OCI-LY7 (cell line): ENCODE measurements around the gene GARIN5B. TPM values are rescaled to one million over a fixed set of nuclear protein-coding genes. Genes with fewer than 3 reads are reported as not detected.

Experiments used
- BruUV-seq: library from RNA; stranded (reverse); fragments of 400-500 nt; replicated peaks from 2 replicates; lab custom pipeline; 2021; lab: Mats Ljungman, UMichigan
- CTCF ChIA-PET: fragments of 300-600 bp; sonication (Branson Sonifier 250); formaldehyde crosslinking; loops from one replicate; lab custom pipeline; 2022; ENCODE audit warnings: antibody characterized with exemption; ENCODE audit not compliant: unreplicated experiment; lab: Charles Lee
- POLR2A ChIA-PET: fragments of 300-600 bp; sonication (Branson Sonifier 250); formaldehyde crosslinking; loops from one replicate; lab custom pipeline; 2022; ENCODE audit warnings: antibody characterized with exemption; lab: Charles Lee
- DNase-seq: peaks from one replicate; pipeline ENCODE4 v3.0.0-alpha.2; 2015; ENCODE audit warnings: low spot score
- H2AFZ ChIP-seq: fragments of 200-600 bp; sonication (generic), shearing (Covaris generic); 2 replicates; pipeline ENCODE4 v1.6.1; 2014; ENCODE audit warnings: mild to moderate bottlenecking, antibody characterized with exemption, low read length, moderate library complexity
- H3K27ac ChIP-seq: fragments of 200-600 bp; sonication (generic); 2 replicates; pipeline ENCODE4 v1.5.1; 2014; ENCODE audit warnings: mixed run types, low read depth, mild to moderate bottlenecking, moderate library complexity, low read length, inconsistent platforms; ENCODE audit not compliant: poor library complexity, severe bottlenecking
- H3K36me3 ChIP-seq: fragments of 200-600 bp; sonication (generic); 2 replicates; pipeline ENCODE4 v1.6.1; 2014; ENCODE audit warnings: mild to moderate bottlenecking, antibody characterized with exemption, low read length, moderate library complexity, mixed read lengths; ENCODE audit not compliant: insufficient read depth
- H3K4me1 ChIP-seq: fragments of 200-600 bp; sonication (generic); 2 replicates; pipeline ENCODE4 v1.5.1; 2014; ENCODE audit warnings: mild to moderate bottlenecking, low read length; ENCODE audit not compliant: insufficient read depth, poor library complexity, severe bottlenecking
- H3K4me2 ChIP-seq: fragments of 200-600 bp; sonication (generic); 2 replicates; pipeline ENCODE4 v1.6.1; 2014; ENCODE audit warnings: mild to moderate bottlenecking, low read length
- H3K4me3 ChIP-seq: fragments of 200-600 bp; sonication (generic); 2 replicates; pipeline ENCODE4 v1.5.1; 2014; ENCODE audit warnings: mild to moderate bottlenecking, low read depth, low read length; ENCODE audit not compliant: poor library complexity, severe bottlenecking
- H3K79me2 ChIP-seq: fragments of 200-600 bp; sonication (generic); 2 replicates; pipeline ENCODE4 v1.6.1; 2016; ENCODE audit warnings: low read depth, mild to moderate bottlenecking, low read length, moderate library complexity, mixed read lengths; ENCODE audit not compliant: insufficient read depth
- H3K9me2 ChIP-seq: fragments of 200-600 bp; sonication (generic); 2 replicates; pipeline ENCODE4 v1.6.1; 2016; ENCODE audit warnings: mild to moderate bottlenecking, low read length, mixed read lengths; ENCODE audit not compliant: insufficient read depth
- H3K9me3 ChIP-seq: fragments of 200-600 bp; sonication (generic); 2 replicates; pipeline ENCODE4 v1.6.1; 2014; ENCODE audit warnings: mild to moderate bottlenecking, mixed run types, low read length, mixed read lengths
- H4K20me1 ChIP-seq: fragments of 200-600 bp; sonication (generic); 2 replicates; pipeline ENCODE4 v1.6.1; 2014; ENCODE audit warnings: mild to moderate bottlenecking, antibody characterized with exemption, low read length, moderate library complexity, mixed read lengths; ENCODE audit not compliant: insufficient read depth
- CTCF ChIP-seq: fragments of 200-600 bp; sonication (generic); conservative IDR thresholded peaks from 2 replicates; pipeline ENCODE4 v1.5.1; 2014; ENCODE audit warnings: mild to moderate bottlenecking, antibody characterized with exemption, low read length, moderate library complexity, mixed read lengths
- EZH2phosphoT487 ChIP-seq: fragments of 200-600 bp; sonication (generic); IDR thresholded peaks from 2 replicates; pipeline ENCODE4 v1.6.1; 2018; ENCODE audit warnings: low read depth, borderline replicate concordance, mild to moderate bottlenecking, mixed run types, antibody characterized with exemption, low read length, moderate library complexity, mixed read lengths
- intact Hi-C: fragments of 100-400 bp; cut with micrococcal nuclease; formaldehyde crosslinking; loops from one replicate; pipeline ENCODE4 v1.10.0; 2022; ENCODE audit not compliant: unreplicated experiment
- total RNA-seq, 2 experiments: library from RNA; depleted of rRNA in 1 of 2; stranded (reverse); fragments of >200 nt in 1 of 2; shearing (Covaris generic) in 1 of 2; gene quantifications; 2 replicates each; pipeline ENCODE4 v1.2.3, GENCODE V29; 2014 to 2022

Gene GARIN5B
- total RNA-seq, 2 experiments from 2014 or later = not detected

GRCh38 chr19:55341595-55342531 is 21.2 kb downstream of the GARIN5B start:
- BruUV-seq = no TSS peak
- ChIA-PET POLR2A (no interaction called here), CTCF (no interaction called here)
- Histone ChIP-seq H3K9me2 (no peaks in the 10 kb centered on the region), H2AFZ (no peak overlapping the region), H3K4me3 (peak overlapping the region; percentile 89), H4K20me1 (no peaks in the 10 kb centered on the region), H3K9me3 (no peaks in the 10 kb centered on the region), H3K4me1 (peaks cover 28% of the 10 kb centered on the region), H3K4me2 (peak overlapping the region; percentile 99), H3K36me3 (no peaks in the 10 kb centered on the region), H3K79me2 (no peaks in the 10 kb centered on the region), H3K27ac (no peak overlapping the region)
- TF ChIP-seq EZH2phosphoT487 (no peak), CTCF (no peak)
- intact Hi-C loops = loop anchor here (1.0 kb wide), 1 partner anchor 83 kb away; the partner anchor contains the start of gene PPP6R1
- no peak for DNase-seq

- POLR2A ChIA-PET = interaction anchor here (0.6 kb wide), 1 partner anchor 12 kb away, joined by 5 read pairs; no protein-coding TSS in a partner anchor
- no peaks in the 10 kb centered on the region for H4K20me1 ChIP-seq
- CTCF ChIA-PET = no interaction called here
- no peak overlapping the region for H3K27ac ChIP-seq
- BruUV-seq = no TSS peak
- H3K9me3 ChIP-seq = no peaks in the 10 kb centered on the region
- peak overlapping the region; percentile 99 for H3K4me2 ChIP-seq
- H3K79me2 ChIP-seq = no peaks in the 10 kb centered on the region
- intact Hi-C loops = loop anchor here (1.0 kb wide), 1 partner anchor 82 kb away; the partner anchor contains the start of gene PPP6R1
- TF ChIP-seq EZH2phosphoT487 (no peak), CTCF (no peak)
- peak; percentile 55 for DNase-seq
- H3K4me3 ChIP-seq = peak overlapping the region; percentile 89
- peaks cover 28% of the 10 kb centered on the region for H3K4me1 ChIP-seq
- H3K9me2 ChIP-seq = no peaks in the 10 kb centered on the region
- no peak overlapping the region for H2AFZ ChIP-seq
- no peaks in the 10 kb centered on the region for H3K36me3 ChIP-seq
These were observed 21.9 kb downstream of the GARIN5B start for GRCh38 chr19:55341171-55341588.
